GM13977 (cell line): Measurements from ENCODE around the gene SEC23A.
"Not testable (repeated sequence)": the region's sequence is repeated elsewhere in the genome, so short reads cannot be mapped to it uniquely, and the experiment has no call there.

Experiments
- DNase-seq: peaks from one replicate; pipeline ENCODE4 v3.0.0; 2012; ENCODE audit warnings: low spot score
- CTCF ChIP-seq: IDR thresholded peaks from 2 replicates; pipeline ENCODE4 v1.5.1; 2012; ENCODE audit warnings: mild to moderate bottlenecking, control low read depth; ENCODE audit not compliant: insufficient read depth; ENCODE audit errors: extremely low read depth, missing control alignments
- in situ Hi-C: fragments of 300-500 bp; cut with MboI; formaldehyde crosslinking; loops from one replicate; pipeline ENCODE4 v1.12.0; 2022; ENCODE audit warnings: low sequenced_read_pairs, low pct_unique_long_range_greater_than_20kb, mixed read lengths, inconsistent platforms; ENCODE audit not compliant: unreplicated experiment

The SEC23A gene

GRCh38 chr14:39102969-39103957, at the start of gene SEC23A:
Gene SEC23A, minus strand, starts transcription at chr14:39103235. Its CDS starts 7,117 bp downstream, at chr14:39096118.
- DNase-seq, result peak; percentile 91
- in situ Hi-C loops, result no loop called here
- TF ChIP-seq CTCF, result peak; percentile 15

GRCh38 chr14:39145266-39145966, 42.4 kb upstream of the SEC23A start:
- in situ Hi-C loops, result no loop called here
- DNase-seq, result no peak
- TF ChIP-seq CTCF, result no peak

- DNase-seq, in situ Hi-C loops: not testable (repeated sequence)
Observed at GRCh38 chr14:39143226-39143625, 40.2 kb upstream of the SEC23A start.

DNA sequence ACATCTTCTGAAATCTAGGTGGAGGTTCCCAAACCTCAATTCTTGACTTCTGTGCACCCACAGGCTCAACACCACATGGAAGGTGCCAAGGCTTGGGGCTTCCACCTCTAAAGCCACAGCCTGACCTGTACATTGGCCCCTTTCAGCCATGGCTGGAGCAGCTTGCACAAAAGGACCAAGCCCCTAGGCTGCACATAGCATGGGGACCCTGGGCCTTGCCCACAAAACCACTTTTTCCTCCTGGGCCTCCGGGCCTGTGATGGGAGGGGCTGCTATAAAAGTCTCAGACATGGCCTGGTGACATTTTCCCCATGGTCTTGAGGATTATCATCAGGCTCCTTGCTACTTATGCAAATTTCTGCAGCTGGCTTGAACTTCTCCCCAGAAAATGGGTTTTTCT, 38.6 kb upstream of the SEC23A start:
- DNase-seq, in situ Hi-C loops: not testable (repeated sequence)

- DNase-seq, result no peak
- in situ Hi-C loops, result no loop called here
Observed at GRCh38 chr14:39140170-39140569, 37.1 kb upstream of the SEC23A start.

DNA sequence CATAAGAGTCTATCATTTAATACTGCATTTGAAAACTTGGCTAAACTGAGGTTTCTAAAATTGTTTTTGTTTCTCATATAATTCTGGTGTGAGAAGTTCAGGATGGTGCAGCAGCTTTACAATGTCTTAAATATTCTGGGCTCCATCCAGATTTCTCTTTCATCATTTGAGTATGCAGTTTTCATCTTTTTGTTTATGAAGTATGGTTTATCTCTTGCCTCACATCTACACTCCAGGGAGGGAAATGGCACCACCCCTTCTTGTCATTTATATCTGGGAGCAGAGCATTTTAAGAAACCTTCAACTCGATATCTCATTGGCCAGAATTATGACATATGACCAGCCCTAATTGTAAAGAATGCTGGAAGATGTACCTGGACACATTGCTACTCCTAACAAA, 35.4 kb upstream of the SEC23A start:
- no peak for DNase-seq
- in situ Hi-C loops, result no loop called here
- TF ChIP-seq CTCF, result no peak

More at GRCh38 chr14:39140170-39140569, 37.1 kb upstream of the SEC23A start:
- TF ChIP-seq CTCF, result no peak

- DNase-seq, in situ Hi-C loops: not testable (repeated sequence)
Observed at GRCh38 chr14:39137835-39138234, 34.8 kb upstream of the SEC23A start.
